ENCODE results near the gene ANKK1. TPM values are rescaled to one million over a fixed set of nuclear protein-coding genes. Genes with fewer than 3 reads are reported as not detected.

Gene ANKK1
- total RNA-seq (under 1 TPM in 5 of 6 donors, not detected in 1; 0.12 to 0.23 (median 0.14) TPM), polyA plus RNA-seq (1 to 10 TPM in 1 of 2 donors, under 1 TPM in 1; 0.92 to 2.1 TPM)

- no peak within 1 kb of the TSS for H3K27ac ChIP-seq
- 8 to 14% methylated on average over 26 to 46 of the region's 46 CpGs for WGBS, 2 donors
- FAIRE-seq: no peak
These were observed at the start of gene ANKK1 for GRCh38 chr11:113387605-113388211. TSS of gene ANKK1 (plus strand) at chr11:113387779. CDS start at chr11:113387885, 106 bp downstream.

GRCh38 chr11:113338730-113339129 is 48.8 kb upstream of the ANKK1 start:
- DNase-seq: no peak

More at GRCh38 chr11:113387605-113388211, at the start of gene ANKK1:
- H3K9me3 ChIP-seq: no peaks in the 10 kb centered on the region
- no peaks in the 10 kb centered on the region for H3K36me3 ChIP-seq
- DNase-seq (peak in 4 of 6 donors; percentile 6 to 74 (median 30)), ATAC-seq (peak in 3 of 4 donors; percentile 75 to 96 (median 83))
- H3K27me3 ChIP-seq: peaks cover 0 to 6% (median 0%) of the 10 kb centered on the region in 4 donors
- peak within 1 kb of the TSS in 1 of 4 donors; percentile 36 for H3K4me3 ChIP-seq
- TF ChIP-seq CTCF (IDR thresholded peaks at IDR 0.05): peak in 2 of 4 donors; percentile 20 to 33
- intact Hi-C loops (cut with DNase I): no loop called here
- no peaks in the 10 kb centered on the region for H3K4me1 ChIP-seq

GRCh38 chr11:113339929-113340589 is 47.5 kb upstream of the ANKK1 start:
- peaks cover 0 to 48% (median 10%) of the 10 kb centered on the region in 3 donors for H3K36me3 ChIP-seq
- no peak overlapping the region for H3K27ac ChIP-seq
- FAIRE-seq (no peak), ATAC-seq (peak in 1 of 4 donors; percentile 34), DNase-seq (no peak)
- WGBS, 2 donors: 84 to 85% methylated on average over 6 of the region's 6 CpGs
- no peak overlapping the region for H3K4me3 ChIP-seq
- intact Hi-C loops (cut with DNase I): no loop called here
- no peaks in the 10 kb centered on the region for H3K4me1 ChIP-seq
- no peak for TF ChIP-seq CTCF (IDR thresholded peaks at IDR 0.05)
- H3K9me3 ChIP-seq: no peaks in the 10 kb centered on the region
- H3K27me3 ChIP-seq: no peaks in the 10 kb centered on the region

More at GRCh38 chr11:113338730-113339129, 48.8 kb upstream of the ANKK1 start:
- FAIRE-seq: no peak
- TF ChIP-seq CTCF (IDR thresholded peaks at IDR 0.05): no peak
- Histone ChIP-seq H3K4me3 (no peak overlapping the region), H3K4me1 (no peaks in the 10 kb centered on the region), H3K27ac (no peak overlapping the region), H3K9me3 (no peaks in the 10 kb centered on the region), H3K36me3 (peaks cover 0 to 42% (median 7%) of the 10 kb centered on the region in 3 donors), H3K27me3 (no peaks in the 10 kb centered on the region)
- WGBS, 2 donors: 84% methylated on average over 4 of the region's 4 CpGs
- intact Hi-C loops (cut with DNase I): no loop called here
- ATAC-seq: no peak

- no peaks in the 10 kb centered on the region for H3K27me3 ChIP-seq
- FAIRE-seq (no peak), ATAC-seq (no peak), DNase-seq (no peak)
- no peak overlapping the region for H3K27ac ChIP-seq
- no peaks in the 10 kb centered on the region for H3K4me1 ChIP-seq
- TF ChIP-seq CTCF (IDR thresholded peaks at IDR 0.05): no peak
- intact Hi-C loops (cut with DNase I): no loop called here
- H3K36me3 ChIP-seq: peaks cover 0 to 42% (median 10%) of the 10 kb centered on the region in 3 donors
- no peaks in the 10 kb centered on the region for H3K9me3 ChIP-seq
- WGBS, 2 donors: 88 to 91% methylated on average over 10 of the region's 10 CpGs
- no peak overlapping the region for H3K4me3 ChIP-seq
These were observed 46.0 kb upstream of the ANKK1 start for GRCh38 chr11:113341388-113342165.

Data from pancreas (tissue), 10 donors.